Measurements from ENCODE around the gene SLC39A8.

DNA sequence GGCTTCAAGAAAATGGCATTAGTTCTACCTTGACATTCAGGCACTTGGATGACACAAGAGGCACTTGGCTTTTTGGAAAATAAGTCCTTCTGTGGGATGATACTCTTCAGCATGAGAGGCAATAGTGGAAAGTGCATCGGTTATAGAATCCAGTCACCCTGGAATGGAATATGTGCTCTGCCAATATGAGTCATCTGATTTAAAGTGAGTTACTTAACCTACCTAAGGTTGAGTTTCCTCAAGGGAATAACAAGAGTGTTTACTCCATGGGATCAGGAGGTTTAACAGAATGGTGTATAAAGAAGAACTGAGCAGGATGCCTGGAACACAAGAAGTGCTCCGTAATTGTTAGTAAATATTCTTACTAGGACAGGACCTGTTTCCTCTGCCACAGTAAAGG lies 10.7 kb downstream of the SLC39A8 start:
- no peak for TF ChIP-seq CTCF (IDR thresholded peaks at IDR 0.05)
- TF ChIP-seq POLR2A (IDR thresholded peaks at IDR 0.05), result no peak
- no peak for TF ChIP-seq EP300 (IDR thresholded peaks at IDR 0.05)

All from tibial nerve (tissue), 4 donors.